Measurements from ENCODE around the gene C16orf54.

DNA sequence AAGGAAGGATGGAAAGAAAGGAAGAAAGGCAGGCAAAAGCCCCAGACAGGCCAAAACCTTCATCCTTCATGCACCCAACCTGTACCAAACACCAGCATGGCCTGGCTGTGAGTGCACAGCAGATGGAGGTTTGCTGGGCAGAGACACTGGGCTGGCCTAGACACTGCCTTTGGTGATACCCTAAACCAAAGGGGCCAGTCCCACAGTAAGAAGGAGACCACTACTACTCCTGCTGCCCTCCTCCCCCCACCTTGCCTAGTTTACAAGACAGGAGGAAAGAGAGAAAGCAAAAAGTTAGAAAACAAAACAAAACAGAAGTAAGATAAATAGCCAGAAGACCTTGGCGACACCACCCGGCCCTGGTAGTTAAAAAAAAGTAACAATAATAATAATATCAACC lies 47.7 kb downstream of the C16orf54 start:
- TF ChIP-seq, protein P1, sequence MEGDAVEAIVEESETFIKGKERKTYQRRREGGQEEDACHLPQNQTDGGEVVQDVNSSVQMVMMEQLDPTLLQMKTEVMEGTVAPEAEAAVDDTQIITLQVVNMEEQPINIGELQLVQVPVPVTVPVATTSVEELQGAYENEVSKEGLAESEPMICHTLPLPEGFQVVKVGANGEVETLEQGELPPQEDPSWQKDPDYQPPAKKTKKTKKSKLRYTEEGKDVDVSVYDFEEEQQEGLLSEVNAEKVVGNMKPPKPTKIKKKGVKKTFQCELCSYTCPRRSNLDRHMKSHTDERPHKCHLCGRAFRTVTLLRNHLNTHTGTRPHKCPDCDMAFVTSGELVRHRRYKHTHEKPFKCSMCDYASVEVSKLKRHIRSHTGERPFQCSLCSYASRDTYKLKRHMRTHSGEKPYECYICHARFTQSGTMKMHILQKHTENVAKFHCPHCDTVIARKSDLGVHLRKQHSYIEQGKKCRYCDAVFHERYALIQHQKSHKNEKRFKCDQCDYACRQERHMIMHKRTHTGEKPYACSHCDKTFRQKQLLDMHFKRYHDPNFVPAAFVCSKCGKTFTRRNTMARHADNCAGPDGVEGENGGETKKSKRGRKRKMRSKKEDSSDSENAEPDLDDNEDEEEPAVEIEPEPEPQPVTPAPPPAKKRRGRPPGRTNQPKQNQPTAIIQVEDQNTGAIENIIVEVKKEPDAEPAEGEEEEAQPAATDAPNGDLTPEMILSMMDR (IDR thresholded peaks at IDR 0.05) = no peak
- TF ChIP-seq EP300 (IDR thresholded peaks at IDR 0.05) = no peak
- no peak for TF ChIP-seq POLR2A (IDR thresholded peaks at IDR 0.05)
- TF ChIP-seq POLR2AphosphoS5 (IDR thresholded peaks at IDR 0.05) = no peak

Data from sigmoid colon (tissue), 4 donors.